SU-DHL-6 (cell line): Measurements from ENCODE around the gene FMNL3.

ENCODE experiments used
- EZH2phosphoT487 ChIP-seq: fragments of 200-600 bp; sonication (generic), shearing (Covaris generic); conservative IDR thresholded peaks from 2 replicates; pipeline ENCODE4 v1.6.1; 2018; ENCODE audit warnings: mild to moderate bottlenecking, antibody characterized with exemption, low read length, moderate library complexity, mixed read lengths
- TF ChIP-seq, protein P1 (sequence below): fragments of 200-600 bp; sonication (generic); IDR thresholded peaks from one replicate; pipeline ENCODE4 v1.5.1; 2017; ENCODE audit warnings: antibody characterized with exemption, mild to moderate bottlenecking, low read length, moderate library complexity; ENCODE audit not compliant: insufficient read depth, poor library complexity, severe bottlenecking

DNA sequence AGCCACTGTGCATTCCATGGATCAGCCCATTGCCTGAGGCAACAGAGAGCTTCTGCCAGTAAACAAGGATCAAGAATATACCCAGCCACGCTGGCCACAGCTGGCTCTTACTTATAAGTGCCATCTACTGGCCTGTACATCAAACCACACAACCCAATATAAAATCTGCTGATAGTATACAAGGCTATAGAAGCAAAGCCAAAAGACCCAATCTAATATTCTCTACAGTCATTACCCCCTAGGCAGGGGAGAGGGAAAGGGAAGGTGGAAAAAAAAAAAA lies 97.4 kb downstream of the FMNL3 start:
- TF ChIP-seq, protein P1, sequence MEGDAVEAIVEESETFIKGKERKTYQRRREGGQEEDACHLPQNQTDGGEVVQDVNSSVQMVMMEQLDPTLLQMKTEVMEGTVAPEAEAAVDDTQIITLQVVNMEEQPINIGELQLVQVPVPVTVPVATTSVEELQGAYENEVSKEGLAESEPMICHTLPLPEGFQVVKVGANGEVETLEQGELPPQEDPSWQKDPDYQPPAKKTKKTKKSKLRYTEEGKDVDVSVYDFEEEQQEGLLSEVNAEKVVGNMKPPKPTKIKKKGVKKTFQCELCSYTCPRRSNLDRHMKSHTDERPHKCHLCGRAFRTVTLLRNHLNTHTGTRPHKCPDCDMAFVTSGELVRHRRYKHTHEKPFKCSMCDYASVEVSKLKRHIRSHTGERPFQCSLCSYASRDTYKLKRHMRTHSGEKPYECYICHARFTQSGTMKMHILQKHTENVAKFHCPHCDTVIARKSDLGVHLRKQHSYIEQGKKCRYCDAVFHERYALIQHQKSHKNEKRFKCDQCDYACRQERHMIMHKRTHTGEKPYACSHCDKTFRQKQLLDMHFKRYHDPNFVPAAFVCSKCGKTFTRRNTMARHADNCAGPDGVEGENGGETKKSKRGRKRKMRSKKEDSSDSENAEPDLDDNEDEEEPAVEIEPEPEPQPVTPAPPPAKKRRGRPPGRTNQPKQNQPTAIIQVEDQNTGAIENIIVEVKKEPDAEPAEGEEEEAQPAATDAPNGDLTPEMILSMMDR, result no peak
- no peak for TF ChIP-seq EZH2phosphoT487
